Measurements from ENCODE around the gene ADAM8.

DNA sequence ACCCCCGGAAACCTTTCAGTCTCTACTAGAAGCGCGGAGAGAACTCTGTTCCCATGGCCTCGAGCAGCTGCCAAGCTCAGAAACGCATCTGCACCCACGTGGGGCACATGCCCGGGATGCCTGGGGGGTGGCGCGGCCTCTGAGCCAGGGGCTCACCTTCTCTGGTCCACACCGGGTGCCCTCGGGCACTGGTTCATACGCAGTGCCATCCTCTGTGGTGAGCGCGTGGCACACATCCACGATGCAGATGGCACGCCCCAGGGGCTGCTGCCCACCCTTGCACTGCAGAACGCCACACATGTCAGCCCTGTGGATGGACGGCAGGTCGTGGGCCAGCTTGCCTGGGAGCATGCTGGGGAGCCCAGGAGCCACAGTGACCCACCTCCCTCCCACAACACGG, 6.5 kb downstream of the ADAM8 start:
- TF ChIP-seq GATA3 (IDR thresholded peaks at IDR 0.05; ENCODE audit: low read depth, low read length) (no peak), GATA2 (IDR thresholded peaks at IDR 0.05; ENCODE audit: low read depth, low read length) (no peak)
